ENCODE data around the gene DENND5A.
A peak's percentile ranks its signal among the peaks of the same experiment; 100 is the strongest.
"Not testable (repeated sequence)": the region's sequence is repeated elsewhere in the genome, so short reads cannot be mapped to it uniquely, and the experiment has no call there.

DENND5A gene

GRCh38 chr11:9264316-9265210 lies 587 bp downstream of the DENND5A start:
- DNase-seq (ENCODE audit: low read depth): peak; percentile 78

- peak; percentile 59 for DNase-seq (ENCODE audit: low read depth)
These were observed 1.3 kb downstream of the DENND5A start for GRCh38 chr11:9263840-9264315.

DNA sequence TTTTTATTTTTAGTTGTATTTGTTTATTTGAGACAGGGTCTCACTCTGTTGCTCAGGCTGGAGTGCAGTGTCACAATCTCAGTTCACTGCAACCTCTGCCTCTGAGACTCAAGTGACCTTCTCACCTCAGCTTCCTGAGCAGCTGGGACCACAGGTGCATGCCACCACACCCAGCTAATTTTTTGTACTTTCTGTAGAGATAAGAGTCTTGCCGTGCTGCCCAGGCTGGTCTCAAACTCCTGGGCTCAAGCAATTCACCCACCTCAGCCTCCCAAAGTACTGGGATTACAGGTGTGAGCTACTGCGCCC lies 4.4 kb downstream of the DENND5A start:
- not testable (repeated sequence) for DNase-seq (ENCODE audit: low read depth)

- DNase-seq (ENCODE audit: low read depth): no peak
These were observed 4.9 kb downstream of the DENND5A start for GRCh38 chr11:9259981-9260837.

GRCh38 chr11:9258279-9258678 lies 6.9 kb downstream of the DENND5A start:
- DNase-seq (ENCODE audit: low read depth): not testable (repeated sequence)

DNA sequence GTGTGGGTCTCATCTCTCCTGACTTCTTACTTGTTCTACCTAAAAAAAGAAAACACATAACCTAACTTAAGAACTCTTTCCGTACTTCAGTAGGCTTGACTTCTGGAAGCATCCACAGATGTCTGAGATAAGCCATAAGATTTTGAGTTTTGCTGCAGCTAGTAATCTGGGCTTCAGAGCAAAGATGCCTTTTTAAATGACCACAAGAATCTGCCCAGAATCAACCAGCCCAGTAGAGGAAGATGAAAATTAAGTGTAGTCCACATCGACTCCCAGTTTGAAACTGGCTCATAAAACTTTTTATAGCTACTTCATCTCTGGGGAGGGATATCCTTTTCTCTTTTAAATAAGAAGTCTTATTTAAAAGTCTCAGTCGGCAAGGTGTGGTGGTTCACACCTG lies 10.7 kb downstream of the DENND5A start:
- peak; percentile 72 for DNase-seq (ENCODE audit: low read depth)

GRCh38 chr11:9253086-9253485 lies 12.1 kb downstream of the DENND5A start:
- peak; percentile 25 for DNase-seq (ENCODE audit: low read depth)

DNA sequence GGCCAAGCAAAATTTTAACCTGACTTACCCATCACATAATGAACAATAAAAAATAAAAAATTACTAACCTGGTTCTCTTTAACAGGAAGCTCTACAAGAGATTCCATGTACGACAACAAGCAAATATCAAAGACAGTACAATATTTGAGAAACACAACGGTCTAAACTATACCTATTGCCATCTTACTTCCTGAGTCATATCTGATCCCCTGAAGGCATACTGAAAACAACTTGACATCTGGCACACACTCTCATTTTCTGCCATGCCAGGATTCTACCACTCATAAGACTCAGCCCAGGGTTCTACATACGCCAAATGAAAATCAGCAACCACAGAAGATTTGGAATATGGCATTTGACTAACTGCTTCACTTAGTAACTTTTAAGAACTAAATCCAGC lies 13.8 kb downstream of the DENND5A start:
- DNase-seq (ENCODE audit: low read depth): no peak

DNA sequence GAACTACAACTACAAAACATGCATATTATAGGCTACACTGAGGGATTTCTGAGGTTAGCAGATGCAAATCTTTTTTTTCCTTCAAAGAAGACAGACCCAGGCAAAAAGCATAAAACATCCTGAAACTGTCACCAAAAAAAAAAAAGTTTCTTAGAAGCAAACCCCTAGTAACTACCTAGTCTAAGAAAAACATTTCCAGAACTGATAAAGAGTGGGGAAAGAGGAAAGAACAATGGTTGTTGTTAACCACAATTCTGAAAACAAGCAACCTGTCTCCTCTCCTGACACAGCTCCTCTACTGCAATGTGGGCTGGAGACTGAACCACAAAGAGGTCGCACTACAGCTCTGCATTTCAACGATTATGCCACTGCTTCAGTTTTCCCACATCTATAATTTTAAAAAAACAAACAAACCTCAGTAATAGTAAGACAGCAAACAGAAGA lies 15.0 kb downstream of the DENND5A start:
- DNase-seq (ENCODE audit: low read depth): no peak

DNA sequence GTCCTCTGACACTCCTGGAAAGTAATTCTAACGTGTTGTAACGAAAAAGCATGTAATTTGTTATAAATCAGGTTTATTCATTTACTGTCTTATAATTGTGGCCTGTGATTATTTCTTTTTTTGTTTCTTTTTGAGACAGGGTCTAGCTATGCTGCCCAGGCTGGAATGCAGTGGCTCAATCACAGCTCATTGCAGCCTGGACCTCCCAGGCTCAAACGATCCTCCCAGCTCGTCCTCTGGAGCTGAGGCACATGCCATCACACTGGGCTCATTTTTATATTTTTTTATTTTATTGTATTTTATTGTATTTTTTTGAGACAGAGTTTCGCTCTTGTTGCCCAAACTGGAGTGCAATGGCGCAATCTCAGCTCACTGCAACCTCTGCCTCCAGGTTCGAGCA lies 15.9 kb downstream of the DENND5A start:
- no peak for DNase-seq (ENCODE audit: low read depth)

- no peak for DNase-seq (ENCODE audit: low read depth)
These were observed 17.3 kb downstream of the DENND5A start for GRCh38 chr11:9247863-9248262.

DNA sequence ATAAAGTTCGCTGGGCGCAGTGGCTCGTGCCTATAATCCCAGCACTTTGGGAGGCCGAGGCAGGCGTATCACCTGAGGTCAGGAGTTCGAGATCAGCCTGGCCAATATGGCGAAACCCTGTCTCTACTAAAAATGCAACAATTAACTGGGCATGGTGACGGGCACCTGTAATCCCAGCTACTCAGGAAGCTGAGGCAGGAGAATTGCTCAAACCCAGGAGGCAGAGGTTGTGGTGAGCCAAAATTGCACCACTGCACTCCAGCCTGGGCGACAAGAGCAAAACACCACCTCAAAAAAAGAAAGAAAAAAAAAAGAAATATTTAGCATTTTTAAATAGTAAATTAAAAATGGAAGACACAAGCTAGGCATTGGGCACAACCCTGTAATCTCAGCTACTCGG lies 28.9 kb downstream of the DENND5A start:
- not testable (repeated sequence) for DNase-seq (ENCODE audit: low read depth)

- DNase-seq (ENCODE audit: low read depth): no peak
These were observed 32.7 kb downstream of the DENND5A start for GRCh38 chr11:9232482-9232881.

DNA sequence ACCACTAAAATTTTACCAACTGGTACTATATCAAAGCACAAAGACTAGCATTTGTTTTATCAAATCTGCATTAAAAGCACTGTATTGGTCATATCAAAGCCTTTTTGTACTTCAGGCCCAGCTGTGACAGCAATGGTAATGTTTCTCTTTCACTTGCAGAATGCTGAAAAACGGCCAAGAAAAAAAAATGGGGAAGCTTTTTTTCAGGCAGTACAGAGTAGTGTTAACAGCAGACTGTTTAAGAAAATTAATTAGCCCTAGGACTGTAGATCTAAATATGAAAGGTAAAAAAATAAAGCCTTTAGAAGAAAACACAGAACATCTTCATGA lies 33.3 kb downstream of the DENND5A start:
- DNase-seq (ENCODE audit: low read depth): peak; percentile 53

GRCh38 chr11:9230296-9230695 lies 34.9 kb downstream of the DENND5A start:
- peak; percentile 25 for DNase-seq (ENCODE audit: low read depth)

GRCh38 chr11:9228091-9228490 lies 37.1 kb downstream of the DENND5A start:
- no peak for DNase-seq (ENCODE audit: low read depth)

- DNase-seq (ENCODE audit: low read depth): no peak
These were observed 39.3 kb downstream of the DENND5A start for GRCh38 chr11:9225748-9226298.

DNA sequence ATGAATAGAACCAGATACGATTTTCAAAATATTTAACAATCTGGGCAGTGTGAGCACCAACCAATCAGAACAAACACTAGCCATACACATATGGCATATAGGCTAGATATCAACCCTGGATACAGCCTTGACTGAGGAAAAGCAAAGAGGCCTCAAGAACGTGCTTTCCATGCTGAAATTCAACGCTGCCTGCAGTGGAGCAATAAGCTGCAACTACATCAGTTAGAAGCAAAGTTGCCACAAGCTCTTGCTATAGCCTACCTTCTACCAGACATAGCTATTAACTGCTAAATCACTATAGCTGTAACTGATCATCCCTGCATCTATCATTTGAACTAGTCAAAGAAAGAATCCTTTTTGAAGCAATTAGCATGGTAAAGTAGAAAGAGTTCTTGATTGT lies 42.5 kb downstream of the DENND5A start:
- no peak for DNase-seq (ENCODE audit: low read depth)

DNA sequence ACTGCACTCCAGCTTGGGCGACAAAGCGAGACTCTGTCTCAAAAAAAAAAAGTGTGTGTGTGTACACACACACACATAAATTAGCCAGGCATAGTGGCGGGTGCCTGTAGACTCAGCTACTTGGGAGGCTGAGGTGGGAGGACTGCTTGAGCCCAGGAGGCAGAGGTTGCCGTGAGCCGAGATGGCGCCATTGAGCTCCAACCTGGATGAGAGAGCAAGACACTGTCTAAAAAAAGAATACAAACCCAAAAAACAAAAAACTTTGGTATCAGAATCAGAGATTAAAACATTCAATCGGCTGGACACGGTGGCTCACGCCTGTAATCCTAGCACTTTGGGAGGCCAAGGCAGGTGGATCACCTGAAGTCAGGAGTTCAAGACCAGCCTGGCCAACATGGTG lies 44.3 kb downstream of the DENND5A start:
- not testable (repeated sequence) for DNase-seq (ENCODE audit: low read depth)

GRCh38 chr11:9219572-9219971 lies 45.6 kb downstream of the DENND5A start:
- peak; percentile 79 for DNase-seq (ENCODE audit: low read depth)

DNA sequence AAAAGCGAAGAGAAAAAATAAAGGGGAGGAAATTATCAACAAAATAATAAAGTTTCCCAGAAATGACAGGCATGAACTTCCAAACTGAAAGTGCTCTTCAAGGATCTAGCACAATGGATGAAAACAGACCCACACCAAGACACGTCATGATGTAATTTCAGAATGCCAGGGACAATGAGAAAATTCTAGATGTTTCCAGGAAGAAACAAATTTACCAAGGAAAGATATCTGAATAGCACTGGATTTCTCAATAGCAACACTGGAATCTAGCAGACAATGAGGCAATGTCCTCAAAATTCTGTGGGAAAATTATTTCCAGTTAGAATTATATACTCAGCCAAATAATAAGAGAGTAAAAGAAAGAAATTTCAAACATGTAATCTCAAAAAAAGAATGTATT lies 46.0 kb downstream of the DENND5A start:
- DNase-seq (ENCODE audit: low read depth): peak; percentile 75

GRCh38 chr11:9214765-9215164 lies 50.4 kb downstream of the DENND5A start:
- peak; percentile 68 for DNase-seq (ENCODE audit: low read depth)

DNA sequence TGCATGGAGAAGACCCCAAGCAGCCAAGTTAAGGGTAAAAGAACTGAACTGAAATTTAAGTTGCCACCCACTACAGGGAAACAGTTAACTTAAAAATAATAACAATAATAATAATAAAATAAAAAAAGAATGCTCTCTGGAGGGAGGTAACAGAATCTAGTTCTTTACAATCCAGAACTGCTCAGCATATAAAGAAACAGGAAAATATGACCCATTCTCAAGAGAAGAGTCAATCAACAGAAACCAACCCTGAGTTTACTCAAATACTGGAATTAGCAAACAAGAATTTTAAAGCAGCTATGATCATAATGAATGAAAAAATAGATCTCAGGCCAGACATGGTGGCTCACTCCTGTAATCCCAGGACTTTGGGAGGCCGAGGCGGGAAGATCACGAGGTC lies 53.8 kb downstream of the DENND5A start:
- no peak for DNase-seq (ENCODE audit: low read depth)

Data from EH (cell line).